Activated CD8-positive, alpha-beta memory T cell treated with anti-CD3 and anti-CD28 coated beads, Interleukin-2, amount 50 U/mL, for 1 hour (primary cell): ENCODE data around the gene RBM45.

Experiments
- DNase-seq: peaks from one replicate; pipeline ENCODE4 v3.0.0-alpha.2; 2020; ENCODE audit errors: extremely low read depth

The RBM45 gene

GRCh38 chr2:178159966-178160365 is 47.7 kb downstream of the RBM45 start:
- DNase-seq: no peak

- DNase-seq: no peak
Observed at GRCh38 chr2:178160601-178161000, 48.4 kb downstream of the RBM45 start.

GRCh38 chr2:178163395-178163794 is 51.2 kb downstream of the RBM45 start:
- DNase-seq: no peak

- DNase-seq: no peak
Observed at GRCh38 chr2:178163911-178164310, 51.7 kb downstream of the RBM45 start.

GRCh38 chr2:178173657-178174056 is 61.4 kb downstream of the RBM45 start:
- DNase-seq: no peak

GRCh38 chr2:178177066-178177679 is 64.9 kb downstream of the RBM45 start:
- DNase-seq: no peak
